SK-MEL-5 (cell line): ENCODE data around the gene ZSWIM9. TPM values are rescaled to one million over a fixed set of nuclear protein-coding genes. Genes with fewer than 3 reads are reported as not detected.
"Not testable (repeated sequence)": the region's sequence is repeated elsewhere in the genome, so short reads cannot be mapped to it uniquely, and the experiment has no call there.

Source experiments
- DNase-seq: peaks from one replicate; pipeline ENCODE4 v3.0.0-alpha.2; 2016; ENCODE audit warnings: low read depth, low spot score
- in situ Hi-C: cut with HindIII; loops from 2 replicates; pipeline ENCODE4 v1.10.0; 2016; ENCODE audit warnings: low sequenced_read_pairs, high pct_unique_total_duplicates, low pct_unique_long_range_greater_than_20kb
- total RNA-seq: library from RNA; depleted of rRNA; stranded (reverse); fragments of >200 nt; shearing (Covaris generic); gene quantifications from 2 replicates; pipeline ENCODE4 v1.2.3, GENCODE V29; 2014

The ZSWIM9 gene
- total RNA-seq, 1 experiment from 2014 or later, result 1.3 TPM

- in situ Hi-C loops, result no loop called here
These were observed 26.6 kb downstream of the ZSWIM9 start for GRCh38 chr19:48196933-48197665.

GRCh38 chr19:48203222-48203793, 32.8 kb downstream of the ZSWIM9 start:
- in situ Hi-C loops, result no loop called here
- no peak for DNase-seq

More at GRCh38 chr19:48196933-48197665, 26.6 kb downstream of the ZSWIM9 start:
- DNase-seq, result no peak

DNA sequence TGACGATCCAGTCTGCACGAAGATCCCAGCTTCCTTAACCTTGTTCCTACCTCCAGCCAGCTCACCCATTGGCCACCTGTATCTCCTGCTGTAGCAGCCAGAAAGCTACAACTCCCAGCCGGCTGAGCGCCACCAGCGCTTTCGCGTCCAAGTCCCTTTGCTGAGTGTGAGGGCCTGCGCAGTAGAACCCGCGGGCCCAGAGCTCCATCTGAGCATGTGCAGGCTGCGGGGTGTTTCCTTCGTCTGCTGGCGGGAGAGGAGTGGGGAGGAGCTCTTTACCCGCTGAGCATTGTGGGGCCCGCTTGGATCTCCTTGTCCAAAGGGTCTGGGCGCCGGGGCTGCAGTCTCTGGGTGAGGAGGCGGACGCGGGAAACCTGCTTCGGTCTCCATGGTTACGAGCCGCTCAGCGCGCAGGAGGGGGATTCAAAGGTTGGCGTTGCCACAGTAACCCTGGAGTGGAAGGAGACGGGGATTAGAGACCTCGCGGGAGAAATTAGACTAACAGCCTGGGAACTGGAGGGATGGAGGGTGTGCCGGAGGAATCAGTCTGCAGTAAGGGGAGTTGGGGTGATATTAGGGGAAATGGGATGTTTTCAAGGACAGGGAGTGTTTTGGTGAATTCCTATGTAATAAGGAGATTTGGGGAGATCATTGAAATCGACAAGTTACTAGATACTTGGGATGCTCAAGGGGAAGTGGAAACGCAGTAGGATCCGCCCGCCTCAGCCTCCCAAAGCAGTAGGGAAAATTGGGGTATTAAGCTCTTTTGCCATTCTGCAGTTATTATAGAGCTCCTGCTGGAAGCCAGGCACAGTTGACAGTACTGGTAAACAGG, 33.5 kb downstream of the ZSWIM9 start:
- DNase-seq, result peak; percentile 96
- in situ Hi-C loops, result no loop called here

DNA sequence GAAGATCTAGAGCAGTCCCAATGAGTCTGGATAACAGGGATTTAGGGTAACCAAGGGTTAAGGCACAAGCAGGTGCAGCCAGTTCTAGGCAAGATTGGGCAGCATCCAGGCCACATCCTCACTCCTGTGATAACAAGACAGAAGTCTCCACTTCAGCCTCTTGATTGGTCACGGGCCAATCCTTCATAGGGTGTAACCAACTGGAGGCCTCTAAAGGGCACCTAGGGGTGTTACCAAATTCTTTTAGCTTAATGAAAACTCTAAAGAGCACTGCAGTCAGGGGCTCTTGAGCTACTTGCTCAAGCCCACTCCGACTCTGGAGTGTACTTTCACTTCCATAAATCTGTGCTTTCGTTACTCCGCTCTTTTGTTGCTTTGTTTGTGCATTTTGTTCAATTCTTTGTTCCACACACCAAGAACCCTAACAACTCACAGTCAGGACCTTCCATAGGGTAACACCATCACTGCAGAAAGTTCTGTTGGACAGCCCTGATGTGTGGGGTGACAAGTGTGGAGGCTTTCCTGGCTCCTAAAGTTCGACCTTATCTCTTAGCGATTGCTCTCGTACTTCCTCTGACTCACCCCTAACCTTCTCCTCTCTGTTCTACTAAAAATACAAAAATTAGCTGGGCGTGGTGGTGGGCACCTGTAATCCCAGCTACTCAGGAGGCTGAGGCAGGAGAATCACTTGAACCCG, 36.1 kb downstream of the ZSWIM9 start:
- in situ Hi-C loops, result no loop called here
- no peak for DNase-seq

- no peak for DNase-seq
- in situ Hi-C loops, result no loop called here
These were observed 39.5 kb downstream of the ZSWIM9 start for GRCh38 chr19:48210005-48210404.

- in situ Hi-C loops, result no loop called here
- no peak for DNase-seq
These were observed 43.5 kb downstream of the ZSWIM9 start for GRCh38 chr19:48213959-48214358.

DNA sequence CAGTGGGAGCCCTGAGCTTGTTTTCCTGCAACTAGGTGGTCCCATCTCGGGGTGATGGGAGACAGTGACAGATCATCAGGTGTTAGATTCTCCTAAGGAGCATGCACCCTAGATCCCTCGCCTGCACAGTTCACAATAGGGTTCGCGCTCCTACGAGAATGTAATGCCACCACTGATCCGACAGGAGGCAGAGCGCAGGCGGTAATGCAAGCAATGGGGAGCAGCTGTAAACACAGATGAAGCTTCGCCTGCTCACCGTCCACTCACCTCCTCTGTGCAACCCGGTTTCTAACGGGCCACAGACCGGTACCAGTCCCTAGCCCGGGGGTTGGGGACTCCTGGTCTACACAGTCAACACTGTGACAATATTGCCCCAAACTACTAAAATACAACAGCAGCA, 46.5 kb downstream of the ZSWIM9 start:
- DNase-seq, result no peak
- in situ Hi-C loops, result no loop called here

GRCh38 chr19:48218997-48219396, 48.5 kb downstream of the ZSWIM9 start:
- DNase-seq, result no peak
- in situ Hi-C loops, result no loop called here

DNA sequence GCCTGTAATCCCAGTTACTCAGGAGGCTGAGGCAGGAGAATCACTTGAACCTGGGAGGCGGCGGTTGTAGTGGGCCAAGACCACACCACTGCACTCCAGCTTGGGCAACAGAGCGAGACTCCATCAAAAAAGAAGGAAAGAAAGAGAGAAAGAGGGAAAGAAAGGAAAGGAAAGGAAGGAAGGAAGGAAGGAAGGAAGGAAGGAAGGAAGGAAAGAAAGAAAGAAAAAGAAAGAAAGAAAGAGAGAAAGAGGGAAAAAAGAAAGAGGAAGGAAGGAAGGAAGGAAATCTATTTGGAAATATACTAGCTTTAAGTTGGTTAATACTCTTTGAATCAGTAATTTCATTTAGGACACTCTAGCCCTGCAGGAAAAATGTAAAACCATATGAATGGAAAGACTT, 50.3 kb downstream of the ZSWIM9 start:
- in situ Hi-C loops, DNase-seq: not testable (repeated sequence)

DNA sequence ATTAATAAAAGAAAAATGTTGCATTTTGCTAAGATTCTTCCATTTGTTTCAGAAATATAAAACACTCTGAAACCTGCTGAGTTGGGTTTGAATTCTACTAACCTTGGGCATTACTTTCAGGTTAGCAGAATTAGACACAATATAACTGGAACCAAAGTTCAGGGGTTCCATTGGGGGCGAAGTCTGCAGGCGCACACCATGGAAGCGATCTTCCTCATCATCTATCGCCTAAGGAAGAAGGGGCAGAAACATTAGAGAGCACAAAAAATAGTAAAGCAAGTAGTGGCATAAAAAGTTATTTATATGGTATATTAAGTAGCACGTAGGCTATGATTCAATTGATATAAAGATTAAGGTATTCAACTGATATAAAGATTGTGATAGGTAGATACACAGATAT, 51.1 kb downstream of the ZSWIM9 start:
- in situ Hi-C loops, result no loop called here
- no peak for DNase-seq

GRCh38 chr19:48230555-48231129, 60.2 kb downstream of the ZSWIM9 start:
- in situ Hi-C loops, result no loop called here
- no peak for DNase-seq

- in situ Hi-C loops, result no loop called here
- DNase-seq, result no peak
These were observed 66.6 kb downstream of the ZSWIM9 start for GRCh38 chr19:48237057-48237456.

DNA sequence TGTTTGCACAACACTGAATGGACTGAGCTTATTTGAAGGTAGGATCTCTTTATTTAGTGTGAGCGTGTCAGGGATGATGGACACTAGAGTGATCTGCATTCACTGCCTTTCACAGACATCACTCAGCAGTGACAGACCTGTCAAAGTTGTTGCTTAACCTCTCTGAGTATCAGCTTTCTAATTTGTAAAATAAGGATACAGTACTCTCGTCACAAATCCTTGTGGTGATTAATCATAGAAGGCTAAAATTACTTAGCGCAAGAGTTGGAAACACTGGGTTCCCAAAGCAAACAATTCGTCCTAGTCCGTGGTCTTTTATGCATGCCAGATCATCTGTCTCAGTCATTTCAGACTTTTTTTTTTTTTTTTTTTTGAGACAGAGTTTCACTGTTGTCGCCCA, 68.6 kb downstream of the ZSWIM9 start:
- DNase-seq, result no peak

GRCh38 chr19:48239582-48240141, 69.2 kb downstream of the ZSWIM9 start:
- in situ Hi-C loops, result no loop called here

More for the DNA sequence above, 68.6 kb downstream of the ZSWIM9 start:
- in situ Hi-C loops, result no loop called here

GRCh38 chr19:48241771-48242170, 71.3 kb downstream of the ZSWIM9 start:
- in situ Hi-C loops, DNase-seq: not testable (repeated sequence)

More at GRCh38 chr19:48239582-48240141, 69.2 kb downstream of the ZSWIM9 start:
- DNase-seq, result no peak

DNA sequence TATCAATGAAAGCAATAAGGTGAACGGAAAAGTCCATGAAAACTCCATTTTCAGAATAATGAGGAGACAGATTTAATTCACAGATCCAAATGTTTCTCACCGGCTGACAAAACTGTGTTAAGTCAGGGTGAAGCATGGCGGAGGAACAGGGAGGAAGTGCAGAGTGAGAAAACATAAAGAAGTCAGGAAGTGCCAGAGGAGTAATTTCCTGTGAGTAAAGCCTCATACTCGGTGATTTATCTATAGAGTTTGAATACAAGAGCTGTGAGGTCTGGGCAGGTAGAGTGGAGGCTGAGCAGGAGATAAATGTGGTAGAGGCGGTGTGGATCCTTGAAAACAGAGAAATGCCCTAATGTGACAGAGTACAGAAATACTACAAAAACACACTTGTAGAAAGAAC, 73.8 kb downstream of the ZSWIM9 start:
- no peak for DNase-seq
- in situ Hi-C loops, result no loop called here

DNA sequence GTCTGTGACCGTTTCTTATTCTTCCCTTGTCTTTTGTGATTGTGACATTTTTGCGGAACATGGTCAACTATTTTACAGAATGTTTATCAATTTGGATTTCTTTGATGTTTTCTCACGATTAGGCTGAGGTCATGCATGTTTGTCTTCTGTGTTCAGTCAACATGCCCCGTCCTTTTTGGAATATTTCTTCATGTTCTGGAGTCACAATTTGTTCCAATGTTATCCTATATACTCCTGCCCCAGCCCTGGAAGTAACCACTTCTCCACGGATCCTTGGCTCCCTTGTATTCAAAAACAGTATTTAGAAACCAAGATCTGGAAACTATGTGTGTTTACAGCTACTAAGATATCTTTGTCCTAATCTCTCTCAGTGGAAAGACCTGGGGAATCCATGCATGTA, 75.6 kb downstream of the ZSWIM9 start:
- no peak for DNase-seq
- in situ Hi-C loops, result no loop called here
